AG20443 (cell line): Measurements from ENCODE around the gene PLXNB2.
A peak's percentile ranks its signal among the peaks of the same experiment; 100 is the strongest.

Experiments
- DNase-seq: peaks from one replicate; pipeline ENCODE4 v3.0.0; 2012; ENCODE audit warnings: low spot score, mixed read lengths

Gene PLXNB2

GRCh38 chr22:50312371-50312770 is 4.9 kb upstream of the PLXNB2 start:
- DNase-seq: no peak

GRCh38 chr22:50311606-50312351 is 4.3 kb upstream of the PLXNB2 start:
- no peak for DNase-seq

- DNase-seq: no peak
Measured at GRCh38 chr22:50310949-50311444, 3.6 kb upstream of the PLXNB2 start.

- DNase-seq: no peak
Measured at GRCh38 chr22:50310031-50310722, 2.7 kb upstream of the PLXNB2 start.

- no peak for DNase-seq
Measured at GRCh38 chr22:50309601-50309991, 2.1 kb upstream of the PLXNB2 start.

- no peak for DNase-seq
Measured at GRCh38 chr22:50308986-50309600, 1.6 kb upstream of the PLXNB2 start.

GRCh38 chr22:50308597-50308935 is 1.1 kb upstream of the PLXNB2 start:
- DNase-seq: peak; percentile 41

- no peak for DNase-seq
Measured at GRCh38 chr22:50307890-50308596, 597 bp upstream of the PLXNB2 start.

GRCh38 chr22:50305923-50306566 is 1.4 kb downstream of the PLXNB2 start:
- peak; percentile 96 for DNase-seq

- no peak for DNase-seq
Measured at GRCh38 chr22:50305393-50305922, 2.0 kb downstream of the PLXNB2 start.

- DNase-seq: peak; percentile 42
Measured at GRCh38 chr22:50304528-50305392, 2.7 kb downstream of the PLXNB2 start.

- DNase-seq: no peak
Measured at GRCh38 chr22:50303848-50304527, 3.5 kb downstream of the PLXNB2 start.

- no peak for DNase-seq
Measured at GRCh38 chr22:50303515-50303847, 4.0 kb downstream of the PLXNB2 start.

GRCh38 chr22:50302564-50302963 is 4.9 kb downstream of the PLXNB2 start:
- DNase-seq: no peak

GRCh38 chr22:50302041-50302541 is 5.4 kb downstream of the PLXNB2 start:
- peak; percentile 48 for DNase-seq

- no peak for DNase-seq
Measured at GRCh38 chr22:50301581-50301991, 5.9 kb downstream of the PLXNB2 start.

GRCh38 chr22:50300620-50301257 is 6.7 kb downstream of the PLXNB2 start:
- no peak for DNase-seq

- DNase-seq: peak; percentile 53
Measured at GRCh38 chr22:50299785-50300619, 7.4 kb downstream of the PLXNB2 start.
